HG02885 (cell line): ENCODE results near the gene HOXC6.
A peak's percentile ranks its signal among the peaks of the same experiment; 100 is the strongest.

Experiments used
- ATAC-seq: cut with Tn5 transposase; IDR thresholded peaks from one replicate; pipeline ENCODE4 v1.9.1; 2021; ENCODE audit warnings: mild to moderate bottlenecking; ENCODE audit not compliant: unreplicated experiment, poor library complexity

The HOXC6 gene

DNA sequence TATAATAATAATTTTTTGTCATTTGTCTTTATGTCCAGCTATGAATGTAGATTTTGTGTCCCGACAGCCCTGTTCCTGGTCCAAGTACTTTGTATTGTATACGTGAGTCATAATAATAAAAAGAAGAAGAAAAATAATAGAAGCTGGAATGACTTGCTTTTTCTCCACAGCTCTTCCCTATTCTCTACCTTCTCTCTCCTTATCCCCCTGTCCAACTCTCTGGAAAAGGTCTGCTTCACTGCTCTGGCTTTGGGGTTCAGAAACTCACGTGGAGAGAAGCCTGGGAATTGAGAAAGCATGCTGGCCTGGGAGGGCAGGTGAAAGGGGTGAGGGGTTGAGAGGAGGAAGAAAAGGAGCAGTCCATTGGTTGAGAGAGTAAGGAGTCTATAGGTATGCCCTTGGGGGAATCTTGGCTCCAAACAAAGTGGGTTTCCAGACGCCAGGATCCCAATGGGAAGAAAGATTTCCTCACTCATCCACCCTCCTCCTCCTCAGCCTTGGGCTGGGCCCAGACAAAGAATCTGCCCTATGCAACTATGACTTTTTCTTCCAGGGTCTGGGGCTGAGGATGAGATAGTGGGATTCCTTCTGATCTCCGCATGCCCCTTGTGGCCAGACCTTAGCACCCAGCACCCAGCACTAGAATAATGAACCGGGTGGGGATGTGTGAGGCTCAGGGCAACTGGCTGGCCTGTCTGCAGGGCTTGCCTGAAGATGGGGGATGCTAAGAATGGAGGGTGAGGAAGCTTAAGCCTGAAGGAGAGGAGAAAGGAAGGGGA is 15.4 kb upstream of the HOXC6 start:
- ATAC-seq, result no peak

DNA sequence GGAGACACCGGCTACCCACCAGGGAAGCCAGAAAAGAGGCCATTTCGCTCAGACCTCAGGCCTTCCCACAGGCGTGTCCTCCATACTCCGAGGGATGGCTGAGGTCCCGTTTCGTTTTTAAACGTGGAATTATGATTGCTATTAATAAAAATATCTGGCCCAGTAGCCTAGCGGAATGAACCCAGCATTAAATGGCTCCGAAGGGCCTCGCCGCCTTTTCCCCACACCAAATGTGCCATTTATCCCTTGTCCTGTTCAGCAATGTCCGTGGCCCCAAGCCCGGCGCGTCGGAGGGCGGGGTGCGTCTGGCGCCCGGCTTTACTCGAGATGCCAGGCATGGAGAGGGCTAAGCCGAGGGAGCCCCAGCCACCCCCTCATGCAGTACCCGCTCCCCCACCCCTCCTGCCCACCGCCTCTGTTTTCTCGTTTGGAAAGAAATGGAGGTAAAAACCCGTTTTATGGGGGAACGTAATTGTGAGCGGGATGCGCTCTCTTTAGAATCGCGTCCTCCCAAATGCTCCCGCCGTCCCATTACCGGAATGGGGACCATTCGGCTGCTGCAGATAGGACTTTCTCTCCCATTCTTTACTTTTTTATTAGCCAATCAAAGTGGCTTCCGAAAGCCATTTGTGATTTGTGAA is 13.7 kb upstream of the HOXC6 start:
- no peak for ATAC-seq

DNA sequence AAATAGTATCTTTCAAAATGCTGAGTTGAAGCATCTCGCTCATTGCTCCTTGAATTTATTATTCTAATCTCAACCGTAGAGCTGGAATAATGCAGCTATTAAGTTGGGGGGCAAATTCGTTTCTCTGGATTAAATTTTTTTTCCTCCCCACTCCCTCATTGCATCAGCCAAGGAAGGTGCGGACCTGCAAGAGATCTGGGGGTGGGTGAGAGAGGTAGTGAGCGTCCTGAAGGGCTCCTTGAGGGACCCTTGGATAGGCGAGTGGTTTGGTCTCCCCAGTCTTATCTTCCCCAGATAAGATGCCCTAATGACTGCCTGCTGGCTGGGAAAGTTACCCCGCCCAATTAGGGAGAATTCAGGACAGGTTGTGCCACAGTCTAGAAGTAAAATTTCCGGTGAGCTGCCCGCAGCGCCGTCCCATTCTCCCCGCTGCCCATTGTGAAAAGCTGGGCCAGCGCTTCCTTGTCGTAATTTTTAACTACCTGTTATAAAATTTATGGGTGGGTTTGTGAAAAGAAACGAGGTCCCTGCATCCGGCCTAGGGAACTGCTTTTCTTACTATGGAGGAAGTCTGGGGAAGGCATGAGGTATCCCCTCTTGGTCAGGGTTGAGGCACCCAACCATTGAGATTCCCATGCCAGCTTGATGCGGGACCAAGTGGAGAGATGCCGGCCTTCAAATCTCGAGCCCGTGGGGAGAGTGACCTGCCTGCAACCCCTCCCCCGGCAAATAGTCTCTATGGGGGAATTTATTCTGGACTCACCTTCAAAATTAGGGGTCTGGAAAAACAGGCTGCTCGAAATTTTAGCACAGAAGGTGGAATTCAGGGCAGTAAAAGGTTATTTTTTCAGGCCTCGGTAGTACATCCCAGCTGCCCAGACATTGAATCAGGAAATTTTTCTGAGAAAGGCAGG is 13.0 kb upstream of the HOXC6 start:
- no peak for ATAC-seq

DNA sequence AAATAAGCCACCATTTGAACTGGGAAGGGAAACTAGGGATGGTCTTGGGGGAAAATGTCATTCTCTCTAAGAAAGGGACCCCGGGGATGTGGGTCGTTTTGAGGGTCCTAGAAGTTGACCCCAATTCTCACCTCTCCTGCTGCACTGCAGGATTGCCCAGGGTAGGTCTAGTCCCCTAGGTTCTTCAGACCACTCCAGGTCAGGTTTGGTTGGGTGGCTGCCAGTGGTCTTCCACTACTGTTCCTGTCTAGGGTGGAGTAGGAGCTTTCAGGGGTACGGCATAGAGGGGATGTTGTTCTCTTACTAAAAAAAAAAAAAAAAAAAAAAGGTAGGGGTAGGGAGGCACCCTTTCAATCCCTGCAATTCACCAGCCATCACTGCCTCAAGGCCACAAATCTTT is 12.2 kb upstream of the HOXC6 start:
- no peak for ATAC-seq

DNA sequence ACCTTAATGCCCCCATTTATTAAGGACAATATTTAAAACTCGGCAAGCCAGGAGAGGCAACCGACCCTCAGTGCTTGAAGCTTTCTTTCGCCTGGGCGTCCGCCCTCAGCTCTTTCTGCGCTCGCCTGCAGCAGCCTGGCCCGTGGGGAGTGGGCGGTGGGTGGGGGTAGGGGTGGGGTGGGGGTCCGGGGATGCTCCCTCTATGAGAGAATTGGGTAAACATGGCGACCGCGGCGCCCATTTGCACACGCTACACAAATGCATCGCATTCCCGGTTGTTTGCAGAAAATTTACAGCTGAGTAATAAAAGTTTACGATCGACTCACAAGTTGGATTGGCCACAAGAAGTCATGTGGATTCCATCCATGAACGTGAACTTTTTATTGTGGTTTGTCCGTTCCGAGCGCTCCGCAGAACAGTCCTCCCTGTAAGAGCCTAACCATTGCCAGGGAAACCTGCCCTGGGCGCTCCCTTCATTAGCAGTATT is 11.7 kb upstream of the HOXC6 start:
- no peak for ATAC-seq

DNA sequence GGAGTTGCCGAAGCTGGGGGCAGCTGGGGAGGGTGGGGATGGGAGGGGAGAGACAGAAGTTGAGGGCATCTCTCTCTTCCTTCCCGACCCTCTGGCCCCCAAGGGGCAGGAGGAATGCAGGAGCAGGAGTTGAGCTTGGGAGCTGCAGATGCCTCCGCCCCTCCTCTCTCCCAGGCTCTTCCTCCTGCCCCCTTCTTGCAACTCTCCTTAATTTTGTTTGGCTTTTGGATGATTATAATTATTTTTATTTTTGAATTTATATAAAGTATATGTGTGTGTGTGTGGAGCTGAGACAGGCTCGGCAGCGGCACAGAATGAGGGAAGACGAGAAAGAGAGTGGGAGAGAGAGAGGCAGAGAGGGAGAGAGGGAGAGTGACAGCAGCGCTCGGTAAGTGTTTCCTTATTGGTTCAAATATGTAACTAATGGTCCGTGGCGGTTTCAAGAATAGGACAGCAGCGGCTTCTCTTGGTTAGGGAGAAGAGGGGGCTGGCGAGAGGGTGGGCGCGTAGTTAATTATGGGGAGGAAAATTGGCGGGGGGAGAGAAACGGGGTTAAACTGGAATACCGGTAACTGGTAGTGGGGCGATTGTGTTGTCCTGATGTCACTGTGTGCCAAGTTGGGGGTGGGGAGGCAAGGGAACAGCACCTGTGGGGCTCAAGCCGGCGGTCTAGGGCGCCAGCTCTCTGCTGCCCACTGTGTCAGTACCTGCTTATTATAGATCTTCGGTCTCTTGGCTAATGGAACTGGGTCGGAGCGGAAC is 11.0 kb upstream of the HOXC6 start:
- peak; percentile 24 for ATAC-seq

DNA sequence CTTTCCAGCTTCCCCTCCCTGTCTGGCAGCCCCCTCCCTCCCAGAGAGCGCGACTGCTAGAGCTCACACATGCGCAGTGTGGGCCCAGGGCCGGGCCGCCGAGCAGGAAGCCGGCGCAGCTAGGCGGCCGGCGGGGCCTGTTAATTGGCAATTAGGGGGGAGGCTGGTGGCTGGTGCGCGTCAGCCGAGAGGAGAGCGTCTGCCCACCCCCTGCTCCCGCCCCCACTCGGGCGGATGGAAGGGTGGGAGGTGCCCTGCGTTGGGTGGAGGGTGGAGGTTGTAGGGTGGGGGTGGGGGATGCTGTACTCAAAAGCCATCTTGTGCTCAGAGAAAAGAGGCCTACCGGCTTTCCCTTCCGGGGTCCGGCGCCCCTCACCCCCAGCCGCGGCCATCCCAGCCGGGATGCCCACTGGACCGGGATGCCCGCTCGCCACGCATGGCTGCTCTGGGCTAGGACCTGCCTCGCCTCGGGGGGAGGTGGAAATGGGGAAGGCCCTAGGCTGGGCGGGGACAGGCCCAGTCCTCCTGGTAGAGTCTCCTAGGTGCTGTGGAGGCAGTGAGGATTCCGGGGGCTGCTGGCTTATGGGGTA is 10.3 kb upstream of the HOXC6 start:
- peak; percentile 80 for ATAC-seq

DNA sequence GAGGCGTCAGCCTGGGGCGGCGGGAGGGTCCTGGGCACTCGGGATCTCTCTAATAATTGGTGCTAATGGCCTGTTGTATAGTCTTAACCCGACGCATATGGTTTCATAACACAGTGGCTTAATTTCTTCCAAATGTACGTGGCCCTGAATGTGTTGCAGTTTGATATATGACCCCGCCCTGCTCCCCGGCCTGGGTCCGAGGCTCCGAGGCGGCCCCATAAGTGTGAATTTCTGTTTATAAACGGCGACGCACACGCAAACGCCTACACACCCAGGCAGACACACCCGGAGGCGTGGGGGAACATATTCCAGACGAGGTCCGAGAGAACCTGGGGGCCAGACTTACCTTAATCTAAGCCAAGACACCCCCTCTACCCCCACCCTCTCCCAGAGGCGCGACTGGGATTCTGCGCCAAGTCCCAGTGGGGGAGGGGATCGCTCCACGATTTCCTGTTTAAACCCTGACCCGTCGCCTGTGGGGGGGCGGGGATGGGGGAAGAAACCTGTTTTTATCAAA is 9.7 kb upstream of the HOXC6 start:
- ATAC-seq, result no peak

DNA sequence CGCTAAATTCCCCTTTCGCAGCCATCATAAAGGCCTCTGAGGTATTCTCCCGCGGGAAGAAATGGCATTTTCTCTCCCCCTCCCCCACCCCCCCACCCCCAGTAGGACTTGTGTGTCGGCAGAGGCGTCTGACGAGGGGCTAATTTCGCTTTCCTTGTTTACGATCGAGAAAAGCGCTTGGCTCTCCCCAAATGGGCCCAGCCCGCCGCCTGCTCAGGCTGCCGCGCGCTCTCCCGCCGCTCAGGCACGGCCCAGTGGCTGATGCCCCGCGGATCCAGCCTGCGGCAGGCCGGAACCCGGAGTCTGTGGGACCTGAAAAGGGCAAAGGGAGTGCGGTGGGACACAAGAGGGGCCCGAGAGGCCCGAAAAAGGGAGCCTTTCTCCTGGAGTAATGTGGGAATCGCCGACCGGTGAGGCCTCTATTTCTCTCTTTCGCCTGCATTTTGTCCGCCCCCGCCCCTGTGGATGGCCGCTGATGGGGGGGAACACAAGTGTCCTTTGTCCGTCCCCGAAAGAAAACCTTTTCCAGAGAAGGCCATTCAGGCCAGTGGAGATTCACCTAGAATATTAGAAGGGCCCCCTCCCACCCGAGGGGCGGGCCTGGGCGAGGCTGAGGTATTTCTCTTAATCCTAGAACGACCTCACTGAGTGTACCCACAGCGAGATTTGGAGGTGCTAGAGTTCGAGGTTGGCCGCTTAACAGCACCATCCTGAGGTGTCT is 9.0 kb upstream of the HOXC6 start:
- no peak for ATAC-seq

DNA sequence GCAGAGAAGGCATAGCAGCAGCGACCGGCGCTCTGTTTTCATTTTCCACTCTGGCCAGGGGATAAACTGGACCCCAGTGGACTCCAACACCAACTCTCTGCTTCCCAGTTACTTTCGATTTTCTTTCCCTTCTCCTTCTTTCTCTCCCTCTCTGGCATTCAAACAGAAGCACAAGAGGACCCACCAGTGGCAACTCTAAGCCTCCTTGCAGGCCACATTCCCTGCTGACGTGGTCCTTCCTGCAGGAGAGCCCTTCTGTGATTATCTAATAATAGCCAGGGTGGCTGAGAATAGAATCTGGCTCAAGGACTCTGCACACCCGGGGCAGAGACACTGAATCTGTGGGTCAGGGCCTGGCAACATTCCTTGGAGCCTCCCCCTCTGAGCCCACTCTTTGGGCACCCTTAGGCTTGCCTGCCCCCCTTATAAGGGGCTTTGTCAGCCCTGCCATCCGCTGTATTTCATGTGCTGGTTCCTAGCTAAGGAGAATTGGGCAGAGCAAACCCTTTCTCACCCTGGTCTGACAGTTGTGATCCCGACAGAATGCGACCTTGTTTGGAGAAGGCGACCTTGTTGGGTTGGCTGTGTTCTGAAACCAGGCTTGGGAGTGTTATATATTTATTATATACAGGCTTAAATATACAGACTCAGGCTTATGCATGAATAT is 8.2 kb upstream of the HOXC6 start:
- no peak for ATAC-seq

DNA sequence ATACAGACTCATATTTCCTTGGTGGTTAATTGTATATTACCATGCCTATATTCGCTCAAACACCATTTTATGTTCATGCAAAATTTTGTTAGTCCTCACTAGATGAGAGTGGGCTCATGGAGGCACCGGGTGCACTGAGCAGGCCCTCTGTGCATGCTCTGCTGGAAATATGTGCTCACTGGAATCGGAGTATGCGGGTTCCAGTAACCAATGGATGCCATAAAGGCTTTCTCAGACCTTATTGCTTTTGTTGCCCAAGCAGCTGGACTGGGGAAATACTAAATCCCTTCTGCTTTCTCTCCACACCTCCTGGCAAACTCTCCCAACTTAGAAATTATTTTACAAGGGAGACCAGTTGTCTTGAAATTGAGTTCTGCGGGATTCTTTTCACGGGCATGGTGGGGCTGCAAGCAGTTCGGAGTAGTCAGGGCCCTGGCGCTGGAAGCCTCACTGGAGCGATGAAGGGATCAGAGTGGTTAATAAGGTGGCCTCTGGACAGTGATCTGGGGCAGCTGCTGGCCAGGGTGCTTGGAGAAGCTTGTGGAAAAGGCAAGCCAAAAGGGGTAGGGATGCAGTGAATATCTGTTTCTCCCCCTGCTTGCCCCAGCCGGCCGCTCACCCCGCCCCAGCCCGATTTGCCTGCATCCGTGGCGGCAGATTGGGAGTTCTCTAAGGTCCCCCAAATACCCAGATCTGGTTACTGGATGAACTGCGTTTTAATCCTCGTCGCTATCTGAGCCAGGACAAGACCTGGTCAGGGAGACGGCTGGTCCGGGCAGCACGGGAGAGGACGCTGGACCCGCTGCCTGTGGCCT is 7.4 kb upstream of the HOXC6 start:
- ATAC-seq, result no peak

DNA sequence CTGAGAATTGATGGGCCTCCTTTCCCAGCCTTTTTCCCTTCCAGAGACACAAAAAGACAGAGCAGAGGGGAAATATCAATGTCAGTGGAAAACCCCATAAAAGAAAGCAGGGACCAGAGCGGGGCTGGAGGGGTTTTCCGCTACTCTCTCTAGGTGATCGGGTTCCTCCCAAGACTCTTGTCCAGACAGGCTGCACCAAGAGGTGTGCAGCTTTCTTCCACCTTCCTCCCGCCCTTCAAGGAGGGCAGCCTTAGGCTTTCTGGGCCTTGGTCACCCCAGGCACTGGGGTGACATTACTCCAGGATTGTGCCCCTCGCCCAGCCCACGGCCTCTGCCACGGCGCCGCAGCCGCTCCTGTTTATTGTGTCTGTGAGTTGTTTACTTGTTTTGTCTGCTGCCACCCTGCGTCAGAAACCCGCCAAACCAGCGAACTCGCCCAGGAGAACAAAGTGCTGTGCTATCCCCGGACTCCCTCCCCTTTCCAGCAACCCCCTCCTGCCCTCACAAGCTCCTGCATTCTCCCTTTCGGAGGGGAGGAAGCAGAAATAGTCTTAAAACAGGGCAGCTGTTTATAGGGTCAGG is 6.7 kb upstream of the HOXC6 start:
- ATAC-seq, result no peak

DNA sequence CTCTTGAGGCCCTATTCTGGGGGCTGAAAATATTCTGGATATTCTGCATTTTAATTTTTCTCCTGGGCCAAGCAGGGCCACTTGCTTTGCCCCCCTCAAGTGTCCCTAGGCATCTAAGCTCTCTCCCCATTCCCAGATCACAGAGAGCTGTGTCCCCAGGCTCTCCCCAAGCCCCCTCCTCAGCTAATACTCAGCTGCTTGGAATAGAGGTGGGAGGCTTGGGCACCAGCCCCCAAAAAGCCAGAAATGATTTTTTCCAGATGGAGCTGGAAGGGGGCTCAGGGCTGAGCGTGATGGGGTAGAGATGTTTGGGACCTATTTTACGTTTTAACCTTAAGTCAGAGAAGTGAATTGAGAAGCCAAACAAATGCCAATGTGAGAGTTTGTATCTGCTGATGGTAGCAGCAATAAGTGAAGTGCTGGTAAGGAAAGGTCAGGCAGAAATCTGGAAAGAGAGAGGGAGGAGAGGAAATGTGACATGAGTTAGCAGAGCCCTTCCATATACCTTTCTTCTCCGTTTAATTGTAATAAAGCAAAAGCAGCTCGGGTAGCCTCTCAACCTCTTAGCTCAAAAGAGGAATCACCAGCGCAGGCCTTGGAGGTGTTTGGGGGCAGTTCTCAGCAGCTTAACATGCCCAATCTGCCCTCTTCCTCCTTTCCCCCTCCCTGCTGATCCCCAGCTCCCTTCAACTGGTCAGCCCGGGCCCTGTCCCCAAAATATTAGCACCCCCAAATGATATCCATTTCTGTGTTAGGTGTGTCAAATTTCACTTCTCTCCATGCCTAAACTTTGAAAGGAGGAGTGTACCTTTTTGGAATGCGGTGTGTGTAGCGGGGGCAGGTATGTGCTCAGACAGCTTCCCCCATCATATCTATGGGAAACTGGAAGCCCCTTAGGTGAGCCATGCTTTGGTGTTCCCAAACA is 5.0 kb upstream of the HOXC6 start:
- no peak for ATAC-seq

DNA sequence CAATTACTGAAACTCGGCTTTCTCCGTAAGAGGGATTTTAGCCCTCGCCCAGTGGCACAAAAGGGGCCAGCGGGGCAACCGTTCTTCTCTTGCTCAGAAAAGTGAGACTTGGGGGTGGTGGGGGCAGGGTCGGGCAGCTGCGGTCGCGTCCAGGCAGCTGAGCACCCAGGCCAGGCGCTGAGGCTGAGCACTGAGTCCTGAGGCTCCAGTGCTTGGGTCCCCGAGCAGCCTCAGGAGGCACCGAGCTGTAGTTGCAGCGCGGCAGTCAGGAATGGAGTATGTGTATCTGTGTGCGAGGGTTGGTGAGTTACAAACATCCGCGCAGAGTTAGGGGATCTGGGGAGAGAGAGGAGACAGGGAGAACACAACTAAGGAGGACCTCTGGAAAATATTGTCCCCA is 4.1 kb upstream of the HOXC6 start:
- ATAC-seq, result no peak

DNA sequence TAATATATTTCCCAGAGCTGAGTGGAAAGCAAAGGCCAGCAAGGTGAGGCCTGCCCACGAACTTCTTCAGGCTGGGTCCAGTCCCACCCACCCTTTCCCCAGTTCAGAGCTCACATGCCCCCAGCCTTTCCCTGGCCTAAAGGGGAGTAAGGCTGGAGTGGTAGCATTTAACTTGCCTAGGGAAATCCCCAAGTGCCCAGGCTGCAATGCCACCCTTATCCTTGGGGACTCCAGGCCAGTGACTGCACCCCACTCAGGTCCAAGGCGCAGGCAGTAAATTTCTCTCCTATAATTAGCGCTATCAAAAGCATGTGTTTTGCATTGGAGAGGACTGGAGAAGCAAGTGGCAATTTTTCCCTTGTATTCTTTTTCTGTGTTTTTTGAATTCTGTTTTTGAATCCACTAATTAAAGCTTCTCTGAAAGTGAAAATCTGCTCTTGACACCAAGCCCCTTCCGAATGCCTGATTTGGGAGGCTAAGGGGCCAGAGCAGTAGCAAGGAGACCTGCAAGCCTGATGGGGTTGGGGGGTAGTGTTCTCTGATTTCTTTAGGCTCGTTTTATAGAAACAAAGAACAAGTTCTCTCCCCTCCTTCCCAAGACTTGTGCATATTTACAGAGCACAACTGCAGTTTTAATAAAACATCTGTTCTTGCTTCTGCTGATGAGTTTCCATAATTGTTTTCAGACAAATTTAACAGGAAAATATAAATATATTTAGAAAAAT is 3.5 kb upstream of the HOXC6 start:
- ATAC-seq, result no peak
